ENCODE data around the gene TNF.
"Not testable (repeated sequence)": the region's sequence is repeated elsewhere in the genome, so short reads cannot be mapped to it uniquely, and the experiment has no call there.

TNF gene

DNA sequence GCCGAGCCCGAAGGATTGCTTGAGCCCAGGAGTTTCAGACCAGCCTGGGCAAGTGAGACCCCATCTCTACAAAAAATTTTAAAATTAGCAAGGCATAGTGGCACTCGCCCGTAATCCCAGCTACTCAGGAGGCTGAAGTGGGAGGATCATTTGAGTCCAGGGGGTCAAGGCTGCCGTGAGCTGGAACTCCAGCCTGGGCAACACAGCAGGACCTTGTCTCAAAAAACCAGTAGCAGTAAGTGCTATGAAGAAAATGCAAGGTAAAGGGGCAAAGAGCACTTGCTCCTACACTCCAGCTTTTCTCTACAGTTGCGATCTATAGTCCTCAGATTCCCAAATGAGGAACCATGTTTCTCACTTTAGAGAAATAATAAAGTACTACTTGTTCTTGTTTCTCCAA, 31.7 kb upstream of the TNF start:
- no peak for DNase-seq (ENCODE audit: insufficient read length, low spot score)
- no peak for FAIRE-seq

DNA sequence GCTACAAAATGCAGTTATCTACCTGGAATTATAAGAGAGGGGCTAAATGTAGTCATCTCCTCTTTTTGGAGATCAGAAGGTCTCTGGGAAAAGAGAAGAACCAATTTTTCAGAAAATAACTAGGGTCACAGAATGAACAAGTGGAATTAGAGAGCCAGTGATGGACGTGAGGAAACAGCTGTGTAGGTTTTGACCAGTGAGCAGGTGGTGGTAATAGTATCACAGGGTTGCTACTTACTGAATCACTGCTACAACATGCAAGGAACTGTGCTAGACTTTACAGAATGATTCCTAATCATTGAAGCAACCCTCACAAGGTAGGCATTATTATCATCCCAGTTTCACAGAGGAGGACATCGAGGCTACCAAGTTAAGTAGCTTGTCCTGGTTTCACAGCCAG, 30.7 kb upstream of the TNF start:
- FAIRE-seq (no peak), DNase-seq (ENCODE audit: insufficient read length, low spot score) (no peak)

DNA sequence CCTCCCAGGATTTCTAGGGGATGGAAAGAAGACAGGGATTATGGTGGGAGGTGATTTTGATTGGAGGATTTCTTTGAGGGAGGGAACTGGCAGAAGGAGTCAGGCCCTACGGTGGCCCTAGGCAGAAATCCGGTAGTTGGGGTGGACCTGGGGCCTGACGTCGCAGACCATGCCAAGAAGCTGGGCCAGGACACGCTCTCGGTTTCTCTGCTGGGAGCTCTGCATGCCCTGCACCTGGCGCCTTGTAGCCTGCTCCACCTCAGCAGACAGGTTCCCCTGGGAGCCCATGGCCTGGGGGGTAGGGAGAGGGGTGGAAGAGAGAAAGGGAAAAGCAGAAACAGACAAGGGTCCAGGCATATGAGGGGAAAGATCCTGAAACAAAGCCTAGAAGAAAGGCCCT, 30.1 kb upstream of the TNF start:
- FAIRE-seq (no peak), DNase-seq (ENCODE audit: insufficient read length, low spot score) (no peak)

DNA sequence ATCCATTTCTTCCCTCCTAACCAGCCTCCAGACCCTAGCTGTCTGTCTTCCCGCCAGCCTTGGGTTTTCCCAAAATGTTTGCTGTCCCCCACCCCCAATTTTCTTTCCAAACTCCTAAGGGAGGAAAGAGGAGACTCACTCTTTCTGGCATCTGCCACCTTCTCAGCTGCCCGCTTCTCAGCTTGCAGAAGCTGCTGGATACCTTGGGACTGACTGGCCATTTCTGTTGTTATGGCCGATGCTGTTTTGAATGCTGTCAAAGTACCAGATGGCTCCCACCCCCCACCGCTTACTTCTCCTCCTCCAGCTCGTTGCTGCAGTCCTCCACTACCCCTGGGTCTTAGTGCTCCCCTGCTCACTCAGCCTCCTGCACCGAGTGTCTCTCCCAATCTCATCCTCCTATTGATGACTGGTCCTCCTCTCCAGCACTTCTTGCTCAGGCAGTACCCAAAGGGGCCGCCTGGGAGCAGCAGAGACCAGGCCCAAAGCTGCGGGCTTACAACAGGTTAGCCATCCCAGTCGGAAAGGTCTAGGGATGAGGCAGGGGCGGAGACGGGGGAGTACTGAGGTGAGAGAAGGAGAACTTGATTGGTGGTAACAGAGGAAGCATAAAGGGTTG, 28.9 kb upstream of the TNF start, which contains the start of gene ATP6V1G2:
Gene ATP6V1G2 (minus strand): TSS at position 270 of the 619 bp plus-strand sequence. CDS start 49 bp downstream, at position 221.
- DNase-seq (ENCODE audit: insufficient read length, low spot score) (no peak), FAIRE-seq (peak; percentile 93)

DNA sequence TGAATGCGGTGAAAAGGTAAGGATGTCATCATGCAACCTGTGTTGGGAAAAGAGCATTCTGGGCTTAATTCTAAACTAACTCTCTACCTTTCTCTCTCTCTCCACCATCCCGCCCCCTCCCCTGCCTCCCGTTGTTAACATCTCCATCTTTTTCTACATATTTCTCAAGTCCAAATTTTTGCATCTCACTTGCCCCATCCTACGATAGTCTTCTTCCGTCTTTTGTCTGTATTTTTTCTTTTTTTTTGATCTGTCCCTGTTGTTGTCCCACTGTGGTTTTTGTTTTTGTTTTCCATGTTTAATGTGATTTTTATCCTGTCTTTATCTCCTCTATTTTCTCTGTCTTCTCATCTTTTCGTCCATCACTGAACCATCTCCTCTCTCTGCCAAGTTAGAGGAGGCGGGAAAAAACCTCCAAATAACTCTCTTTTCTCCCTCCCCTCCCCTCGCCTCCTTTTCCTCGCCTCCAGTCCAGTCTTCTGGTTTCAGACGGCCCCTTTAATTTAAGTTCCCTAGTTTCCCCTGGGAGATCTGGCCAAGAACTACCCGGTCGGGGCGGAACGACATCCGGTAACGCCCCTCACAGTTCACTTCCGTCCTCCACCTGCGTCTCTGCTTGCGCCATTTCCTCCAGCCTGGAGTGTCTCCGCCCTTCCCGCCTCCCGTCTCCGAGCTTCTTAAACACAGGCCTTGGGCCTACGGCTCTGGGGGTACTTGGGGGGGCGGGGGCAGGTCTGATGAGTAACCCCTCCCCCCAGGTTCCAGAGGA, 28.2 kb upstream of the TNF start, which contains the start of gene NFKBIL1:
Gene NFKBIL1 (plus strand): TSS at position 651 of the 769 bp plus-strand sequence. CDS start 87 bp downstream, at position 738.
- DNase-seq (ENCODE audit: insufficient read length, low spot score) (peak; percentile 58), FAIRE-seq (peak; percentile 97)

DNA sequence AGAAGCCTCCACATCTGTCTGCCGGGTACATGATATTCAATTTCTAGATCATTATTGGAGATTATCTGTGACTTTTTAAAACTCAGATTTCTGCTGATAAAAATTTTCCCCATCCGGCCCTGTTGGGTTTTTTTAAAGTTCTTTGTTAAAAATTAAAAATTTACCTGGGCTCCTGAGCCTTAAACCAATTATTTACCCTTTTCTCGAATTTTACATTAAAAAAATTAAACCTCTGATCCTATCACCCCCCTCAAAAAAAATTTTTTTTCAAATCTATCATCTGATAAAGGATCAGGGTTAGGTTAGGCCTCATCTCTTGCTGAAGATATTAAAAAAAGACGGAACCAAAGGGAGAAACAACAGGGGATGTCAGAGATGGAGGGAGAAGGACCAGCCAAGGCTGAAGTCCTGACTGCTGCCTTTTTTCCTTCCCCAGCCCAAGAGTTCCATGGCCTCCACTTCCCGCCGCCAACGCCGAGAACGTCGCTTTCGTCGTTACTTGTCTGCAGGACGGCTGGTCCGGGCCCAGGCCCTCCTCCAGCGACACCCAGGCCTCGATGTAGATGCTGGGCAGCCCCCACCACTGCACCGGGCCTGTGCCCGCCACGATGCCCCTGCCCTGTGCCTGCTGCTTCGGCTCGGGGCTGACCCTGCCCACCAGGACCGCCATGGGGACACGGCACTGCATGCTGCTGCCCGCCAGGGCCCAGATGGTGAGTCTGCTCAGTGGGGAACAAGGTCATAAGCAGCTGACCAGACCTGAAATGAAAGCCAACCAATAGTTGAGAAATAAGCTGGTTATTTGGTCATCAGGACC, 27.4 kb upstream of the TNF start:
- FAIRE-seq (no peak), DNase-seq (ENCODE audit: insufficient read length, low spot score) (no peak)

DNA sequence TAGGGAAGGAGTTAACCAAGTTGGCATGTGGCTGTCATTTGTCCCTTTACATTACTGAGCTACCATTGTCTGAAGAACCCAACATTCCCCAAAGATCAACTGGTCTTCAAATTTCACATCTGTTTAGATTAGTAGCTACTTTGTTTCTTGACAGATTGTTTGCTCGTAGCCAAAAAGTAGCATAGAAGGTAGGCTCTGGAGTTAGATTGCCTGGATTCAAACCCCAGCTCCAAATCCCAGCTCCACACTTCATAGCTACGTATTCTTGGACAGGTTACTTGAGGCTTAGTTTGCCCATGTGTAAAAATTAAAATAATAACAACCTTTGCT, 26.9 kb upstream of the TNF start:
- DNase-seq (ENCODE audit: insufficient read length, low spot score): no peak
- no peak for FAIRE-seq

DNA sequence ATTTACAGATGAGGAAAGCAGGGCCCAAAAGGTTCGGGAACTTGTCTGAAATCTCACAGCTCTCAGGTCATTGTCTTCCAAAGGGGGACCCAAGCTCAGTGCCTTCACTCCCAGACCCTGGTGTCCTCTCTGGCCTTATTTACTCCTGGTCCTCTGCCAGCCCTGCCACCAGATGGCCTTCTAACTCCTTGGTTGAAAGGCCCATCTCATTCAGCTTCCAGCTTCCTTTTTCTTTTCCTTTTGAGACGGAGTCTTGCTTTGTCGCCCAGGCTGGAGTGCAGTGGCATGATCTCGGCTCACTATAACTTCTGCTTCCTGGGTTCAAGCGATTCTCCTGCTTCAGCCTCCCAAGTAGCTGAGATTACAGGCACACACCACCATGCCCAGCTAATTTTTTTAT, 24.0 kb upstream of the TNF start:
- not testable (repeated sequence) for DNase-seq (ENCODE audit: insufficient read length, low spot score)
- FAIRE-seq: peak; percentile 84

DNA sequence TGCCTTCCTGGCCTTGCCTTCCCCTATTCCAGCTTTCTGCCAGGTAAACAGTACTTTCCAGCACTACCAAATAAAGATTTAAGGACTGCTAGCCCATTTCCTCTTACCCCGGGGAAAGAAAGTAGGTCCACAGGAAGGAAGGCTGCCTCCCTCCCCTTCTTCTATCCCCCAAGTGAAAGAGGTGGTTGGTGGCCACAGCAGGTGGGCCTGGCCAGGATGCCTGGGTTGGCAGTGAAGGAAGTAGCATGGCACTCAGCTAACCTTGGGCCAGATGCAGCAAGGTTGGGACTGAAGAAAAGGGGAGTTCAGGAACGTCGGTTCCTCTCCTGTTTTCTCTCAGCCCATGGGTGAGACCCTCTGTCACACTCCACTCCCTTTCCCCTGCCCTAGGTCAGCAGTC, 19.1 kb upstream of the TNF start:
- peak; percentile 79 for FAIRE-seq
- no peak for DNase-seq (ENCODE audit: insufficient read length, low spot score)

DNA sequence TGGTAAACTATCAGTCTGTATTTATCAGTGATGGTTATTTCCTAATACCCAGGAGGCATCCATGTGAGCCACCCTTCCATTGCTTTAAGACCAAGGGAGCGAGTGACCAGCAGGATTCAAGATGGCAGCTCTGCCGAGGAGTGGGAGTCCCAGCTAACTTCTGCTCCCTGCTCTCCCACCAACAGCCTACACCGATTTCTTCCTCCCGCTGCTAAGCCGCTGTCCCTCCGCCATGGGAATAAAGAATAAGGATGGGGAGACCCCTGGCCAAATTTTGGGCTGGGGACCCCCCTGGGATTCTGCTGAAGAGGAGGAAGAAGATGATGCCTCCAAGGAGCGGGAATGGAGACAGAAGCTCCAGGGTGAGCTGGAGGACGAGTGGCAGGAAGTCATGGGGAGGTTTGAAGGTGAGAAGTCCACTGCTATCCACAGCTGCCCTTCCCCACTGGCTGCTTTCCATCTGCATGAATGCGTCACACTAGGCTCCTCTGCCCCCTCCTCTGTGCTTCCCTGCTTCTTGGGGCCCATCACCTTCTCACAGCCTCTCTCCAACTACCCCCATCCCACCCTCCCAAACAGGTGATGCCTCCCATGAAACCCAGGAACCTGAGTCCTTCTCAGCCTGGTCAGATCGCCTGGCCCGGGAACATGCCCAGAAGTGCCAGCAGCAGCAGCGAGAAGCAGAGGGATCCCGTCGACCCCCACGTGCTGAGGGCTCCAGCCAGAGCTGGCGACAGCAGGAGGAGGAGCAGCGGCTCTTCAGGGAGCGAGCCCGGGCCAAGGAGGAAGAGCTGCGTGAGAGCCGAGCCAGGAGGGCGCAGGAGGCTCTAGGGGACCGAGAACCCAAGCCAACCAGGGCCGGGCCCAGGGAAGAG, 17.7 kb upstream of the TNF start:
- FAIRE-seq: no peak
- no peak for DNase-seq (ENCODE audit: insufficient read length, low spot score)

DNA sequence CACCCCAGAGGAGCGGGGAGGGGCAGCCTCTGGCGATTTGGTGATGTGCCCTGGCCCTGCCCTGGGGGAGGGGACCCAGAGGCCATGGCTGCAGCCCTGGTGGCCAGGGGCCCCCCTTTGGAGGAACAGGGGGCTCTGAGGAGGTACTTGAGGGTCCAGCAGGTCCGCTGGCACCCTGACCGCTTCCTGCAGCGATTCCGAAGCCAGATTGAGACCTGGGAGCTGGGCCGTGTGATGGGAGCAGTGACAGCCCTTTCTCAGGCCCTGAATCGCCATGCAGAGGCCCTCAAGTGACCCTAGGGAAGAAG, 17.1 kb upstream of the TNF start:
- DNase-seq (ENCODE audit: insufficient read length, low spot score) (no peak), FAIRE-seq (no peak)

DNA sequence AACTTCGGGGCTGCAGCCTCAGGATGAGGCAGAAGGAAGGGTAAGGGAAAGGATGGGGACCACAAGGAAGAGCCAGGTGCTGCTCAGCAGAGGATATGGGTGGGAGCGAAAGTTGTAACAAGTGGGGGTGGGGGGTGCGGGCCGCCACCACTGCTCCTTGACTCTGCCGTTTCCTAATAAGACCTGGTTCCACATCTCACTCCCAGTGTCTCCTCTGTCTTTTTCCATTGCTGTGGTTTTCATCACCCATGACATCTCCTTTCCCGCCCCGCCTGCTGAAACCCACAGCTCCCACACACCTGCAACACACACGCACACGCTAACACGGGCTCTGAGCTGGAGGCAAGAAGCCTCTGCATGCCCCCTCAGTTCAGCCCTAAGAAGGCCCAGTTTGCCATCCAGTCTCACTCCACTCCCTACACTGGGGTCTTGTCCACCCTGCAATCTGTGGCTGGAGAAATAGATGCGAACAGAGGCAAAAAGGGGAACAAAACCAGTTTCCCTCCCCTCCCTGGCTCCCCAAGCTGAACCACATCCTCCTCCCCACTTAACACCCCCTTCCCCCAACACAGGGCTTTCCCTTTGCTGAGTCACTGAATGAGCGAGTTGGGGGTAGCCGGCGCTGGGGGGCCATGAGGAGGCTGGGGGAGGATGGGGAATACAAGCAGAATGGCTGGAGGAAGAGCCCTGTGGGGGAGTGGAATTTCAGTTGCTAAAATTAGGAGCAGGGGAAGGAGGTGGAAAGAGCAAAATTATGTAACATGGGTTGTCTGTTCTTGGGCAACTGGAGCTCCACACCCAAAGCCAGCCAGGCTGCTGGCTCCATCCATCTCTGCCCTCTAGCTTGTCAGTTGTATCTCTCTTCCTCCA, 16.5 kb upstream of the TNF start:
- DNase-seq (ENCODE audit: insufficient read length, low spot score): no peak
- peak; percentile 91 for FAIRE-seq

DNA sequence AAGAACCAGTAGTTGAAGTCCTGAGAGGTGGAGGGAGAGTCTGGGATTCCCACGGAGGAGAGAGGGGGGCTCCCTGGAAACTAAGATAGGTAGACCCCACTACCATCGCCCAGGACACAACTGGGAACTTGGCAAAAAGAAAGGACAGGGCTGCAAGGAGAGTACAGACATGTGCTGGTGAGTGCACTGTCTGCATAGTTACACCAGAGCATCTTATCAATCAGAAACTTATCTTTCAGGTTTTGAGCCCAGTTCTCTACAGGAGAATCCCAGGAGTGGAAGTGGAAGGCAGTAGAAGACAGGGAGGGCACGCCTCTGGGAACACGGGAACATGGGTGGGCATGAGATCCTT, 15.8 kb upstream of the TNF start:
- FAIRE-seq (no peak), DNase-seq (ENCODE audit: insufficient read length, low spot score) (no peak)

DNA sequence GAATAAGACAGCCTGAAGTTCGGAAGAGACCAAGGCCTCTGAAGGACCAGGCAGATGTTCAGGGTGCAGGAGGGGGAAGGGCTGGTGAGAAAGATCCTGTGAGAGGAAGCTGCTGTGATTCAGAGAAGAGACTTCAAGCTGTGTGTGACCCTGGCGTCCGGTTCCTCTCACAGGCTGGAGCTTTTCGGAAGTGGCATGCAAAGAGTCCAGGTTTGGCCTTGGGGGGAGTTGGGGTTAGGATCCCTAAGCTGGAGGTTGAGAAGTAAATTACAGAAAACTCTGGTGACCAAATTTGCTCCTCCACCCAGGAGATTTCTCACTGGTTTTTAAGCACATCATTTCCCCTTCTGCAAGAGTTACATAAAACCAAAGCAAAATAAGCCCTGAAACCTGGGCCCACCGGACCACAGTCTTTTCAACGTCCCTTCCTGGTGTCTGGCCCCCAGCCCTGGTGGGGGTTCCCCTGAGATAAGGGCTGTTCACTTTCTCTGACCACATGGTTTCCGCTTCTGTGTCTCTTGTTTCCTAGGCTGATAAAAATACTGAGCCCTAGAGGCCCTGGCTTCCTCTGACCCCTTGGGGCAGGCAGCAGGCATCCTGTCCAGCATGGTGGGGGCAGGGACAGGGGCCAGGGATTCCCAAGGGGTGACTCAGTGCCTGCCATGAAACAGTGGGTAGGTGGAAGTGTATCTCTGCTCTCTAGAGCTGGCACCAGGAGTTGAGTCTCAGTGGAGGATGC, 15.2 kb upstream of the TNF start:
- peak; percentile 98 for FAIRE-seq
- DNase-seq (ENCODE audit: insufficient read length, low spot score): peak; percentile 51

DNA sequence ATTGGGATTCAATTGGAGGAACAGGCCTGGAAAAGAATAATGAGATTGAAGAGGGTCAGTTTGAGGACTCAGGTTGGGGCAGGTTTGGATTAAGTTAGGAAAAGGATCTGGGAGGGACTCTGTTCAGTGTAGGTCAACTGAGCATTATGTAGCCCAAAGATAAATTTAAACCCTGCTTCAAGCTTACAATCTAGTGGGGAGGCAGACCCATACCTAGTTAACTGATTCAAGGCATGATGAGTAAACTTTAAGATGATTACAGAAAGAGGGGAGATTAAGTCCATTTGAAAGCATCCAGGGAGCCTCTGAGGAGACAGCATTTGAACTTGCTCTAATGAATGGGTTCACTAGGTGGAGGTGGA, 14.7 kb upstream of the TNF start:
- DNase-seq (ENCODE audit: insufficient read length, low spot score) (no peak), FAIRE-seq (no peak)

DNA sequence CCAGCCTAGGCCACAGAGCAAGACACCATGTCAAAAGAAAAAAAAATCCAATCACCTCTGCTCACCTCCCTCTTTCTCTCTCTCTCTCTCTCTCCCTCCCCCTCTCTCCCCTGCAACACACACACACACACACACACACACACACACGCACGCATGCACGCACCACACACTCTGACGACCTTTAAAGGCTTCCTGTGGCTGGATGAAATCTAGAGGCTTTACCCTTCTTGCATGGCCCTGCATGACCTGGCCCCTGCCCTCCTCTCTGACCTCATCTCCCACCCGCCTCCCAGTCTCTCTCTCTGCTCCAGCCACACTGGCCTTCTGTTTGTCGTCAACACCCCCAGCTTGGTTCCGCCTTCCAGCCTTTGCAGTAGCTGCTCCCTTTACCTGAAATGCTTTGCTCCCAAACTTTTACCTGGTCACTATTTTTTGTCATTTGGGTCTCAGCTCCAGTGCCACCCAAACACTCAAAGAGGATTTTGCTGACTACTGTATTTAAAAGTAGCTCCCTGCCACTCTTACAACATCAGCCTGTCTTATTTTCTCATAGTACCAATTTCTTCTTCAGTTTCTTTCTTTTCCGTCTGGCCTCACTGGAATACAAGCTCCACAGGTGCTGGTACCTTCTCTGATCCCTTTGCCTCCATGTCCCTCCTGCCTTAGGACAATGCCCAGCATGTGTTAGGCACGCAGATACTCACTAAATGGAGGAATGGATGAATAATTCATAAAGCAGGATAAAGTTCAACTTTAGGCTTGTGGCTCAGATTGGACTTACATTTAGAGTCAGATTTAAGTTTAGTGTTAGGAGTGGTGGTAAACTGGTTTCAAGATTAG, 7.6 kb upstream of the TNF start:
- FAIRE-seq: peak; percentile 84

DNA sequence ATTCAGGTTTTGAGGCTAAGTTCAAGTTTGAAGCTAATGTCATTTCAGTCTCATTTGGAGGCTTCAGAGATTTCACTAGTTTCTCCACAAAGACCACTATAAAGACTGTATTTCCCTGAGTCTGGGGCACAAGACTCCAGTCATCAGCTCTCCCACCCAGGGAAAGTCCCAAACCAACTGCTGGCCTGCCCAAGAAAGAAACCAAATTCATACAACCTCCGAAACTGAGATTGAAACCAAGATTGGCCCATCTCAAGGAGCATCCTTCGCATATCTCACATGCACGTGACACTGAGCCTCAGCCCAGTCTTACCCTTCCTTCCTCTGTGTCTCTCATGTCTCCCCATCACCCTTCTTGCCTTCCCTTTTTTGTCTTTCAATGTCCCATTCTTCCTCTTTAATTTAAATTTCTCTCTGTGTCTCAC, 6.8 kb upstream of the TNF start:
- peak; percentile 99 for FAIRE-seq
- DNase-seq (ENCODE audit: insufficient read length, low spot score): no peak

More for the DNA sequence above, 7.6 kb upstream of the TNF start:
- no peak for DNase-seq (ENCODE audit: insufficient read length, low spot score)

DNA sequence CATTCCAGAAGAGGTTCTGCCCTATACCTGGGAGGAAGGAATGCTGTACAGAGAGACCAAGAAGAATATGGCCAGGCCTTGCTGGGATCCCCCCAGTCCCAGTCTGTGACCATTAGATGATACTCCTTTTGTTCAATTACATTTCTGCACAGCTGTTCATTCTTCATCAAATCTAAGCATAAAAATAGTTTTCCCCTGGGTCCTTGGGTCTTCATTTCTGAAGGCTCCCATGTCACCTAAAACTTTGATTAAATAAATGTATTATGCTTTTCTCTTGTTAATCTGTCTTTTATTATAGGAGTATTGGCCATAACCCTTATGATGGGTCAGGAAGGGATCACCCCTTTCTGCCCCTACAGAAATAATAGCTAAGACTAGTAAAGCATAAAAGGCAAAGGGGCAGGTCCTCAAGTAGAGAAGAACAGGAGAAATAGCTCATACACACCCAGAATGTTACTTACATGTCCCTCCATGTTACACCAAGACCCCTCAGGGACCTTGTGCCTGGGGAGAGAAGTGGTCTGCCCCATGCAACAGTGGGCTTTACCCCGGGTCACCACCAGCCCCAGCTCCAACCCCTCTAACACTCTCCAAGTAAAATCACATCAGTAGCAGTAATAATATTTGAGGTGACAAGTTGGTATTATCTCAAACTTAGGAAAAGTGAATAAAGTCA, 5.4 kb upstream of the TNF start:
- DNase-seq (ENCODE audit: insufficient read length, low spot score) (no peak), FAIRE-seq (no peak)
